Measurements from ENCODE around the gene NPDC1.

Gene NPDC1

GRCh38 chr9:137042751-137043727 is 2.9 kb downstream of the NPDC1 start:
- no peak for TF ChIP-seq GATA3 (IDR thresholded peaks at IDR 0.05; ENCODE audit: low read depth, low read length)
- TF ChIP-seq GATA2 (IDR thresholded peaks at IDR 0.05; ENCODE audit: low read depth, low read length): no peak

DNA sequence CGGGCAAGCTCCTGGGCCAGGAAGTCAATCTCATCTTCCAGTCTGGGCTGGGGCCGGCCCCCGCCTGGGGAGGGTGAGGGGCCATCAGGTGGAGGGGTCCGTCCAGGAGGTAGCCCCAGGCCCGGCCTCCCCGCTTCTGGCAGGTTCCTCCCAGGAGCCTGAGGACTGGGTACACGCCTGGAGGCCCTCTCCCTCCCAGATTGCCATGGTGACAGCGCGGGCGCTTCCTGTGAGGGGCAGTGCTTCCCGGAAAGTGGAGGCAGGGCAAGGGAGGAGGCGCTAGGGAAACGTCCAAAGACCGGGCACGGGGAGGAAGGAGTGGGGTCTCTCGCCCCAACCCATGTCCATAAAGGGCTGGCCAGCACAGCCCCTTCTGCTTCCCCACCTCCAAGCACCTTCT is 4.9 kb downstream of the NPDC1 start:
- TF ChIP-seq GATA3 (IDR thresholded peaks at IDR 0.05; ENCODE audit: low read depth, low read length): no peak
- no peak for TF ChIP-seq GATA2 (IDR thresholded peaks at IDR 0.05; ENCODE audit: low read depth, low read length)

DNA sequence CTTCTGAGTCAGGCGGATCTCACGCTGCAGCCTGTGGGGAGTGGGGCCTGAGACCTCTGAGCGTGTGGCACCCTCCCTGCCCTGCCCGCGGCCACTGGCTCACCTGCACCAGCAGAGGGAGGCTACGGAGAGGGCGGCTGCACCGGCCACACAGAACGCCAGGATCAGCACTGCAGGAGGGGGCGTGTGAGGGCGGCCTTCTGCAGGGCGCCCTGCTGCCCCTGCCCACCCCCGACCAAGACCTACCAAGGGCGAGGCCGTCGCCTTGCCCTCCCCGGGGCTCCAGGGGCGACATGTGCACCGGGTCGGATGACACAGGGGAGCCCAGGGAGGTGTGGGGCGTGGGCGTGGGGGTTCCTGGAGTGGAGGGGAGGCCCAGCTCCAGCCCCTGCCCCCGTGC is 5.4 kb downstream of the NPDC1 start:
- TF ChIP-seq GATA3 (IDR thresholded peaks at IDR 0.05; ENCODE audit: low read depth, low read length) (no peak), GATA2 (IDR thresholded peaks at IDR 0.05; ENCODE audit: low read depth, low read length) (no peak)

DNA sequence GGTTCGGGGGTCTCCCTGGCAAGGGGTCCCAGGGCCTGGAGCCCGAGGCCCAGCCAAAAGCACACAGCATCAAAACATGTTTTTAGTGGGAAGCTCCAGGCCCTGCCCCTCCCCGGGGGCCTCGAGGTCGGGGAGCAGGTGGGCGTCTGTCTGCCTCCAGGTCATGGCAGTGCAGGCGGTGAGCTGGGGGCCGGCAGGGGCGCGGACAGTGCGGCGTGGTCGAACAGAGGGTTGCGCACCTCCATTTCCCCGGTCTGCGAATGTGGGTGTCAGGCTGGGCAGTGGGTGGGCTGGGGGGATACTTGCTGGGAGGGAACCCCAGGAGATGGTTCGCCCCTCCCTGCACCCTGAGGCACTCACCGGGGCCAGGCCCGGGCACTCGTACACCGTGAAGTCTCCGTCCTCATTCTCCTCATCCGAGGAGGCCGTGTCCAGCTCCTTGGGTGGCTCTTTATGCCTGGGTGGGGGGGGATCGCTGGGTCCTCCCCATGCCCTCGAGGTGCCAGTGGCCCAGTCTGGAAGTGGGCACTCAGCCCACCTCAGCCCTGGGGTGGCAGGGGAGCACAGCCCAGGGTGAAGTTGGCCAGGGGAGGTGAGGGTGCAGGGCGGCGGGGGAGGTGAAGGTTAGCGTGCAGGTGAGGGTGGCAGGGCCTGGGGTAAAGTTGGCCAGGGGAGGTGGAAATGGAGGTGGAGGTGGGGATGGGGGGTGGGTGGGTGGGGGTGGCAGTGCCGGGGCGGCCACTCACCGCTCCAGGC is 6.2 kb downstream of the NPDC1 start:
- TF ChIP-seq GATA3 (IDR thresholded peaks at IDR 0.05; ENCODE audit: low read depth, low read length) (no peak), GATA2 (IDR thresholded peaks at IDR 0.05; ENCODE audit: low read depth, low read length) (no peak)

GRCh38 chr9:137038916-137039315 is 7.1 kb downstream of the NPDC1 start:
- TF ChIP-seq GATA2 (IDR thresholded peaks at IDR 0.05; ENCODE audit: low read depth, low read length): no peak
- TF ChIP-seq GATA3 (IDR thresholded peaks at IDR 0.05; ENCODE audit: low read depth, low read length): no peak

DNA sequence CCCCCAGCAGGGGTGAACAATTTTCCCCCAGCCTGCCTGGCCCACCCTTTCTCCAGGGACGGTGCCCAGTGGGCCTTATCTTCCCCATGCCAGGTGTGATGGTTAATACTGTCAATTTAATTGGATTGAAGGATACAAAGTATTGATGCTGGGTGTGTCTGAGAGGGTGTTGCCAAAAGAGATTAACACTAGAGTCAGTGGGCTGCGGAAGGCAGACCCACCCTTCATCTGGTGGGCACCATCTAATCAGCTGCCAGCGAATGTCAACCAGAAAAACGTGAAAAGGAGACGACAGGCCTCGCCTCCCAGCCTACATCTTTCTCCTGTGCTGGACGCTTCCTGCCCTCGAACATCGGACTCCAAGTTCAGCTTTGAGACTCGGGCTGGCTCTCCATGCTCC is 8.5 kb downstream of the NPDC1 start:
- no peak for TF ChIP-seq GATA3 (IDR thresholded peaks at IDR 0.05; ENCODE audit: low read depth, low read length)
- TF ChIP-seq GATA2 (IDR thresholded peaks at IDR 0.05; ENCODE audit: low read depth, low read length): no peak

DNA sequence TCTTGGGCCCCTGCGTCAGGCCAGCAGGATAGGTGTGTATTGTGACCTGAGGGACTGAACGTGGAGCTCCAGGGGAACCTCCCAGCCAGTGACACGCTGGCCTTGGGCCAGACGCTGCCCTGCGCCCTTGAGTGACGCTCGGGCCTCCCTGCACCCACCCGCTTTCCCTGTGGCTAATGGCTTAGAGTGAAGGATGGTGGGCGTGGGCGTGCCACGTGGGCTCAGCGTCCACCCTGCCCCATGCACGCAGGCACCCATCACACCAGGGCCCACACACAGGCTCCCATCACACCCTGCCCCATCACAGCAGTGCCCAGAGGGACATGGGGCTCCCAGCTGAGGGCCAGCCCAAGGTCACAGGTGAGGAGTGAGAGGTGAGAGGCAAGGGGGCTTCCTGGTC is 8.9 kb downstream of the NPDC1 start:
- TF ChIP-seq GATA3 (IDR thresholded peaks at IDR 0.05; ENCODE audit: low read depth, low read length) (no peak), GATA2 (IDR thresholded peaks at IDR 0.05; ENCODE audit: low read depth, low read length) (no peak)

- TF ChIP-seq GATA2 (IDR thresholded peaks at IDR 0.05; ENCODE audit: low read depth, low read length): no peak
Observed at GRCh38 chr9:137035937-137036336, 10.0 kb downstream of the NPDC1 start.

DNA sequence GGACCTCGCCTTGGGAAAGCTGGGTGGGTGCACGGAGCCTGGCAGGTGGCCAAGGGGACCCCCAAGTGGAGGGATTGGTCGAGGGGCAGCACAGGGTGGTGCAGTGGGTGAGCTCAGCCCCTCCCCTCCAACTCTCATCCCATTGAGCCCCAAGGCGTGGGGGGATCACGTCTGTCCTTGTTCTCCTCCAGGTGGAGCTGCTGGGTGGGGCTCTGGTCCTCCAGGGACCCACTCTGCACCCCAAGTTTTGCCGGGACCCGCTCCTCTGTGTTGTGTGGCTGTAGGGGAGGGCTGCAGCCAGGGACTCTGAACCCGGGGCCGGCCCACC is 10.5 kb downstream of the NPDC1 start:
- TF ChIP-seq GATA2 (IDR thresholded peaks at IDR 0.05; ENCODE audit: low read depth, low read length) (no peak), GATA3 (IDR thresholded peaks at IDR 0.05; ENCODE audit: low read depth, low read length) (no peak)

GRCh38 chr9:137034709-137035506 is 11.1 kb downstream of the NPDC1 start:
- no peak for TF ChIP-seq GATA3 (IDR thresholded peaks at IDR 0.05; ENCODE audit: low read depth, low read length)
- no peak for TF ChIP-seq GATA2 (IDR thresholded peaks at IDR 0.05; ENCODE audit: low read depth, low read length)

DNA sequence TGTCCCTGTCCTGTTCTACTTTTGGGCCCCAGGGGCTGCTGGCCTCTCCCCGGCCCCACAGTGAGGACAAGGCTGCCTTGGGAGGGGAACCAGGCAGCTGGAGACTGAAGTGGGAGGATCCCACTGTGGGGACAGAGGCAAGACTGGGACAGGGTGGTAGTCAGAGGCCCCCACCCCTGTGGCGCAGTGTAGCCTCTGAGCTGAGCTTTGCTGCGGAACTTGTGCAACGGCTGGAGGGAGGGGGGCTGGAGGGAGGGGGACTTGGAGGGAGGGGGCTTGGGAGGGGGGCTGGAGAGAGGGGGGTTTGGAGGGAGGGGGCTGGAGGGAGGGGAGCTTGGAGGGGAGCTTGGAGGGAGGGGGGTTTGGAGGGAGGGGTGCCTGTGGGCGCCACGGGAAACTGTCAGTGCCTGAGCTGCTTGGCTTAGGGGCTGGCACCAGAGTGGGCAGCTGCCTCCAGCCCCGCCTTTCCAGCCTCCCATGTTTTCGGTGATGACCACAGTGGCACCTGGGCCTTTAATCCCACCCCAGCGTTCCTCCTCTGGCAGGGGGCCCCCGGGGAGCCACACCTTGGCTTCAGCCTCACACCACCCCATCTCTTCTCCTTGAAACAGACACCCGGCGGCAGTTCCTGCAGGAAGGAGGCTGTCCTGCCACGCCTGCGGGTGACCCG is 11.8 kb downstream of the NPDC1 start:
- TF ChIP-seq GATA2 (IDR thresholded peaks at IDR 0.05; ENCODE audit: low read depth, low read length): no peak
- no peak for TF ChIP-seq GATA3 (IDR thresholded peaks at IDR 0.05; ENCODE audit: low read depth, low read length)

DNA sequence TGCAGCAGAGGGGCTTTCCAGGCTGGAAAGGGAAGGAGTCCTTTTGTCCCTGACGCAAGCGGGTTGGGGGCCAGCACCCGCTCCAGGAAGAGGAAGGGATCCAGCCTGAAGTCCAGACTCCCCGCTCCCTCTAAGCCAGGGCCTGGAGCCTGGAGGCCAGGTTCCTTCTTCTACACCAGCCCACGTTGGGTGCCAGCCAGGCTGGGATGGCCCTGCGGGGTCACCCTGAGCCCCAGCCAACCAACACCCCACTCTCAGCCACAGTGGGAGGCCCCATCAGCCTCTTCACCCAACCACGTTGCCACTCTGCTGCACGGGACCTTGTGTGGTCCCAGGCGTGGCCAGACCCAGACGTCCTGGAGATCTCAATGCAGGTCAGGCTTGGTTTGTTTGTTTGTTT is 13.1 kb downstream of the NPDC1 start:
- TF ChIP-seq GATA3 (IDR thresholded peaks at IDR 0.05; ENCODE audit: low read depth, low read length): no peak
- no peak for TF ChIP-seq GATA2 (IDR thresholded peaks at IDR 0.05; ENCODE audit: low read depth, low read length)

- no peak for TF ChIP-seq GATA2 (IDR thresholded peaks at IDR 0.05; ENCODE audit: low read depth, low read length)
- TF ChIP-seq GATA3 (IDR thresholded peaks at IDR 0.05; ENCODE audit: low read depth, low read length): no peak
Observed at GRCh38 chr9:137031904-137032640, 13.9 kb downstream of the NPDC1 start, which contains the start of gene FUT7. TSS of gene FUT7 (minus strand) at chr9:137032088. CDS start at chr9:137031991, 97 bp downstream.
